KMS-11 (cell line): ENCODE measurements around the gene CHST12.
"Not testable (repeated sequence)": the region's sequence is repeated elsewhere in the genome, so short reads cannot be mapped to it uniquely, and the experiment has no call there.

ENCODE experiments used
- H2AFZ ChIP-seq: fragments of 200-600 bp; sonication (generic); 2 replicates; pipeline ENCODE4 v1.6.1; 2016; ENCODE audit warnings: antibody characterized with exemption, mixed run types, low read depth
- H3K27ac ChIP-seq: fragments of 200-600 bp; sonication (generic); 2 replicates; pipeline ENCODE4 v1.6.1; 2016; ENCODE audit warnings: mild to moderate bottlenecking, mixed run types
- H3K27me3 ChIP-seq: fragments of 200-600 bp; sonication (generic); 2 replicates; pipeline ENCODE4 v1.6.1; 2017; ENCODE audit warnings: mild to moderate bottlenecking, low read depth, mixed run types, moderate library complexity; ENCODE audit not compliant: insufficient read depth
- H3K36me3 ChIP-seq: fragments of 200-600 bp; sonication (generic); 2 replicates; pipeline ENCODE4 v1.6.1; 2017; ENCODE audit warnings: mild to moderate bottlenecking, mixed run types; ENCODE audit not compliant: insufficient read depth
- H3K4me1 ChIP-seq: fragments of 200-600 bp; sonication (generic); 2 replicates; pipeline ENCODE4 v1.6.1; 2016; ENCODE audit warnings: mild to moderate bottlenecking, low read depth, mixed run types; ENCODE audit not compliant: poor library complexity, severe bottlenecking
- H3K4me2 ChIP-seq: fragments of 200-600 bp; sonication (generic); 2 replicates; pipeline ENCODE4 v1.7.0; 2016; ENCODE audit warnings: mild to moderate bottlenecking, mixed run types
- H3K4me3 ChIP-seq: fragments of 200-600 bp; sonication (generic); IDR thresholded peaks from 2 replicates; pipeline ENCODE4 v1.6.1; 2017; ENCODE audit warnings: low read depth, low read length, mixed read lengths; ENCODE audit not compliant: insufficient read depth
- H3K79me2 ChIP-seq: fragments of 200-600 bp; sonication (generic); 2 replicates; pipeline ENCODE4 v1.6.1; 2016; ENCODE audit warnings: low read depth, mixed run types; ENCODE audit not compliant: insufficient read depth
- H3K9ac ChIP-seq: fragments of 200-600 bp; sonication (generic); 2 replicates; pipeline ENCODE4 v1.6.1; 2016; ENCODE audit warnings: mild to moderate bottlenecking, mixed run types
- H4K20me1 ChIP-seq: fragments of 200-600 bp; sonication (generic); 2 replicates; pipeline ENCODE4 v1.6.1; 2016; ENCODE audit warnings: mild to moderate bottlenecking, mixed run types; ENCODE audit not compliant: insufficient read depth
- CTCF ChIP-seq: fragments of 200-600 bp; sonication (generic); conservative IDR thresholded peaks from 2 replicates; pipeline ENCODE4 v1.6.1; 2017; ENCODE audit warnings: low read depth, mild to moderate bottlenecking, antibody characterized with exemption, low read length, moderate library complexity, mixed read lengths

The CHST12 gene

DNA sequence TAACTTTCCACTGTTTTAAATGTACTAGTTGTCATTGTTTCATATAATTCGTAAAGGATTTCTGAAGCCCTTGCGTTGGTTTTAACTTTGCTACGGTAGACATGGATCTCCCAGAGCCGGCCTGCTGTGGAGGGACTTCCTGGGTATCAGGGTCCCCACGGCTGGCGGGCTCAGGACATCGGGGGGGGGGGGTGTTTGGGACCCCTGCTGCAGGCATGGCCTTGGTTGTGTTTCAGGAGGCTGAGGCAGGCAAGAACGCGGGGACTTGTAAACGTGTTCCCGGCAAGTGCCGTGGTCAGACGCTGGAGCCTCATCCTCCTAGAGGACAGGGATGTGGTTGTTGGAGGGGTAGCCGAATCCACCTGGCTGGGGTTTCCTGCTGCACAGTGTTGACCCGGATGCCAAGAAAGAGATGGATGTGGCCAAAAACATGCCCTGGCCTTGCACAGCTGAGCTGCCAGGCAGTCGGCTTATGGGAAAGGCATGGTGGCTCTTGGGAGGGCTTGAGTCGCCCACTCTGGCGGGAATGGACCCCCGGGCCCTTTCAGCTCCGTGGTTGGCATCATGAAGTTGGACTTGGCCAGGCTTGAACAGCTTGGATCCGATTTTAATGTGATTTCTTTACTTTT lies 21.4 kb upstream of the CHST12 start:
- H4K20me1 ChIP-seq = peaks cover 3% of the 10 kb centered on the region; the same call in 1 of the 2 replicates
- TF ChIP-seq CTCF = no peak
- H3K4me3 ChIP-seq = no peak overlapping the region
- no peaks in the 10 kb centered on the region for H3K27me3 ChIP-seq
- peaks cover 24% of the 10 kb centered on the region; the same call in 1 of the 2 replicates for H3K36me3 ChIP-seq
- peaks cover 6% of the 10 kb centered on the region; the same call in 1 of the 2 replicates for H3K79me2 ChIP-seq
- no peak overlapping the region for H3K9ac ChIP-seq
- no peaks in the 10 kb centered on the region for H3K4me1 ChIP-seq
- no peak overlapping the region for H3K27ac ChIP-seq
- no peak overlapping the region for H2AFZ ChIP-seq
- H3K4me2 ChIP-seq = no peak overlapping the region

DNA sequence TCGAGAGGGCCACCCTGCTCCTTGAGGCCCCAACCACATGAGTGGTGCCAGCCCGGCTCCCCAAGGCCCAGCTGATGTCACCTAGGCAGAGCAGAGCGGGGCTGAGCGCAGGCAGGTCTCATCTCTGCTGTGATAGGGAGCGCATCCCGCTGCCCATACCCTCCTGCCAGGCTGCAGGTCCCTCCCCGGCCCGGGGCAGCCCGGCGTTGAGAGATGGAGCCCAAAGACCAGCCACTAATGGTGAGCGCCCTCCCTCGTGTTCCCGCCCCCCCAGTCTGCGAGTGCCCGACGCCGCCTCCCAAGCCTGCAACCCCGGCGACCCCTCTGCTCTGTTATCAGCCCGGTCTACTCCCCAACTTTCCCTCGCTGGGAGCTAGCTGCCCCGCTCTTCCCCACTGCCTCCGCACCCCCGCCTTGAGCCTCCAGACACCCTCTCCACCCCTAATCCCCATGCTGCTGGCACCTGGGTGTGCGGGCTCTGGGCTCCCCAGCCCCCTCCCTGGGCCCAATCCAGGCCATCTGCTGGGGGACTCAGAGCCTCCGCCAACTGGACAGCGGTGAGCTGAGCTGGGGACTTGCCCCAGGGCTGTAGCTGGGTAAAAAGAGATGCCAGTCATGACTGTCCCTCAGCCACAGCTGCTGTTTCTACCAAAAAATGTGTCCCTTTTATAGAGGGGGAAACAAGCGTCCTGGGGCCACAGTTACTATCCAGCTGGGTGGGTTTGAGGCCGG lies 19.7 kb upstream of the CHST12 start:
- Histone ChIP-seq H2AFZ (no peak overlapping the region), H3K27ac (no peak overlapping the region), H3K27me3 (no peaks in the 10 kb centered on the region), H4K20me1 (peaks cover 3% of the 10 kb centered on the region; the same call in 1 of the 2 replicates), H3K9ac (no peak overlapping the region), H3K4me3 (no peak overlapping the region), H3K79me2 (no peaks in the 10 kb centered on the region), H3K4me1 (no peaks in the 10 kb centered on the region), H3K36me3 (peaks cover 18% of the 10 kb centered on the region; the same call in 1 of the 2 replicates), H3K4me2 (no peak overlapping the region)
- no peak for TF ChIP-seq CTCF

- H3K4me3 ChIP-seq = no peak overlapping the region
- no peak overlapping the region for H2AFZ ChIP-seq
- H4K20me1 ChIP-seq = 0 out of 2 replicates have a peak, but pooled peaks cover 3% of the 10 kb centered on the region
- no peak overlapping the region for H3K9ac ChIP-seq
- H3K79me2 ChIP-seq = no peaks in the 10 kb centered on the region
- no peak overlapping the region for H3K4me2 ChIP-seq
- peaks cover 9% of the 10 kb centered on the region; the same call in 1 of the 2 replicates for H3K36me3 ChIP-seq
- H3K27me3 ChIP-seq = no peaks in the 10 kb centered on the region
- no peak overlapping the region for H3K27ac ChIP-seq
- no peak for TF ChIP-seq CTCF
- H3K4me1 ChIP-seq = no peaks in the 10 kb centered on the region
Measured at GRCh38 chr7:2384354-2385243, 18.8 kb upstream of the CHST12 start.

- not testable (repeated sequence) for H3K4me1 ChIP-seq, H3K27ac ChIP-seq, H3K27me3 ChIP-seq, H3K4me3 ChIP-seq, H3K36me3 ChIP-seq, H3K4me2 ChIP-seq, H4K20me1 ChIP-seq, H3K9ac ChIP-seq, H3K79me2 ChIP-seq, H2AFZ ChIP-seq
Measured at GRCh38 chr7:2386122-2386521, 17.3 kb upstream of the CHST12 start.
